ENCODE measurements around the gene HLA-F.

DNA sequence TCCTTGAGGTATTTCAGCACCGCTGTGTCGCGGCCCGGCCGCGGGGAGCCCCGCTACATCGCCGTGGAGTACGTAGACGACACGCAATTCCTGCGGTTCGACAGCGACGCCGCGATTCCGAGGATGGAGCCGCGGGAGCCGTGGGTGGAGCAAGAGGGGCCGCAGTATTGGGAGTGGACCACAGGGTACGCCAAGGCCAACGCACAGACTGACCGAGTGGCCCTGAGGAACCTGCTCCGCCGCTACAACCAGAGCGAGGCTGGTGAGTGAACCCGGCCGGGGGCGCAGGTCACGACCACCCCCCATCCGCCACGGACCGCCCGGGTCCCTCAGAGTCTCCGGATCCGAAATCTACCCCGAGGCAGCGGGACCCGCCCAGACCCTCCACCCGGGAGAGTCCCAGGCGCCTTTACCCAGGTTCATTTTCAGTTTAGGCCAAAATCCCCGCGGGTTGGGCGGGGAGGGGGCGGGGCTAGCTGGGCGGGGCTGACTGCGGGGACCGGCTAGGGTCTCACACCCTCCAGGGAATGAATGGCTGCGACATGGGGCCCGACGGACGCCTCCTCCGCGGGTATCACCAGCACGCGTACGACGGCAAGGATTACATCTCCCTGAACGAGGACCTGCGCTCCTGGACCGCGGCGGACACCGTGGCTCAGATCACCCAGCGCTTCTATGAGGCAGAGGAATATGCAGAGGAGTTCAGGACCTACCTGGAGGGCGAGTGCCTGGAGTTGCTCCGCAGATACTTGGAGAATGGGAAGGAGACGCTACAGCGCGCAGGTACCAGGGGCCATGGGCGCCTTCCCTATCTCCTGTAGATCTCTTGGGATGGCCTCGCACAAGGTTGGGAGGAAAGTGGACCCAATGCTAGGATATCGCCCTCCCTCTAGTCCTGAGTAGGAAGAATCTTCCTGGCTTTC, 693 bp downstream of the HLA-F start:
- peak; percentile 4 to 29 for TF ChIP-seq POLR2A (IDR thresholded peaks at IDR 0.05)
- TF ChIP-seq, protein P1, sequence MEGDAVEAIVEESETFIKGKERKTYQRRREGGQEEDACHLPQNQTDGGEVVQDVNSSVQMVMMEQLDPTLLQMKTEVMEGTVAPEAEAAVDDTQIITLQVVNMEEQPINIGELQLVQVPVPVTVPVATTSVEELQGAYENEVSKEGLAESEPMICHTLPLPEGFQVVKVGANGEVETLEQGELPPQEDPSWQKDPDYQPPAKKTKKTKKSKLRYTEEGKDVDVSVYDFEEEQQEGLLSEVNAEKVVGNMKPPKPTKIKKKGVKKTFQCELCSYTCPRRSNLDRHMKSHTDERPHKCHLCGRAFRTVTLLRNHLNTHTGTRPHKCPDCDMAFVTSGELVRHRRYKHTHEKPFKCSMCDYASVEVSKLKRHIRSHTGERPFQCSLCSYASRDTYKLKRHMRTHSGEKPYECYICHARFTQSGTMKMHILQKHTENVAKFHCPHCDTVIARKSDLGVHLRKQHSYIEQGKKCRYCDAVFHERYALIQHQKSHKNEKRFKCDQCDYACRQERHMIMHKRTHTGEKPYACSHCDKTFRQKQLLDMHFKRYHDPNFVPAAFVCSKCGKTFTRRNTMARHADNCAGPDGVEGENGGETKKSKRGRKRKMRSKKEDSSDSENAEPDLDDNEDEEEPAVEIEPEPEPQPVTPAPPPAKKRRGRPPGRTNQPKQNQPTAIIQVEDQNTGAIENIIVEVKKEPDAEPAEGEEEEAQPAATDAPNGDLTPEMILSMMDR (IDR thresholded peaks at IDR 0.05), result no peak

Measured in uterus (tissue), 2 donors.